Measurements from ENCODE around the gene ELMOD1.

The ELMOD1 gene

DNA sequence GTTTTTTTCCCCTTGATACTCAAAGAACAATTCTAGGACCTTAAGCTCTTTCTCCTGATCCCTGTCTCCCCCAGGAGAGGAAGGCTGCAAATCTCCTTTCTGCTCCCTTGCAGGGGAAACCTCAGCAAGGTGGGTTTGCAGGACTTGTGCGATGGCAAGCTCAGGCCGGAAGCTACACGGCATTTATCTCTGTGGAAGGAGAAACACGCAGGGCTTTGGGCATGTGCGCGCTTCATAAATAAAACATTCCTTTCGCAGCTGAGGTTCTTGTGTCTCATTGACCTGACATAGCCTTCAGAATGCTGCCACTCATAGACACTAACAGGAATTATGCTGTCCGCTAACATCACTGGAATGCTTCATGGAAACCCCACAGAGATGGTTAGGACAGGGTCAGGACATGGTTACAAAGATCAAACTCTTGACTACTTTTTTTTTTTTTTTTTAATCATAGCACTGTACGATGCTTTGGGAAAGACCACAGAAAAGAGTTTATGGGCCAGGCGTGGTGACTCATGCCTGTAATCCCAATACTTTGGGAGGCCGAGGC is 78.3 kb downstream of the ELMOD1 start:
- Histone ChIP-seq H3K4me3 (ENCODE audit: low read length) (no peak overlapping the region), H3K4me1 (ENCODE audit: insufficient read depth, low read length) (peaks cover 55% of the 10 kb centered on the region), H2AFZ (ENCODE audit: low read depth, low read length) (no peak overlapping the region), H3K27me3 (ENCODE audit: insufficient read depth, low read length) (no peaks in the 10 kb centered on the region), H3K9me3 (ENCODE audit: low read length) (no peaks in the 10 kb centered on the region), H3K36me3 (ENCODE audit: insufficient read depth, low read length) (no peaks in the 10 kb centered on the region)

DNA sequence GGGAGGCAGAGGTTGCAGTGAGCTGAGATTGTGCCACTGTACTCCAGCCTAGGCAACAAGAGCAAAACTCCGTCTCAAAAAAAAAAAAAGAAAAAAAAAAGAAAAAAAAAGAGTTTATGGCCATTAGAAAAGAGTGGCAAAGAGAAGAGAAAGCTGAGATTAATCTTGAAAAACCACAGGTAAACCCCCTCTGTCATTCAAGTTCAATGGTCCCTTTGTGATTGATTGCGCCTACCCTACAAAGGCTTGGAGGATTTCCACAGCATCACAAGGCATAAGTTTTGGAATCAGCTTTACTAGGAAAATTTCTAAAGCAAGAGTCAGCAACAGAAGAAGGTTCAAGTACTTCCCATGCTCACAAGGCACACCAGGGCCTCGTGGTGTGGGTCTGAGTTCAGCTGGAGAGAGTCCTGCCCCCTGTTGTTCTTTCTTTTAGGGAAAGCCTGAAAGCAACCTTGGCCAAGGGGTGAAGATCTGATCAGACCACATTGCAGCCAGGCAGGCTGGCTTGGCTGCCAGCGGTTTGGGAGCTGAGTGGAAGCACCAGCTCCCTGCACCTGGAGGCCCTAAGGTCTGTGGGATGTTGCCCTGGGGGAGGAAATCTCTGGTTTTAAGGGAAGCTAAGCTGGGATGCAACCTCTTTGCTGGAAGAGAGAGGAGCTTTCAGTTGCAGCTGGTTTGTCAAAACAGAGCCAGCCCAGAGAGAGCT is 79.1 kb downstream of the ELMOD1 start:
- H3K4me1 ChIP-seq (ENCODE audit: insufficient read depth, low read length), result peaks cover 48% of the 10 kb centered on the region
- H2AFZ ChIP-seq (ENCODE audit: low read depth, low read length), result no peak overlapping the region
- no peaks in the 10 kb centered on the region for H3K36me3 ChIP-seq (ENCODE audit: insufficient read depth, low read length)
- H3K9me3 ChIP-seq (ENCODE audit: low read length), result no peaks in the 10 kb centered on the region
- no peak overlapping the region for H3K4me3 ChIP-seq (ENCODE audit: low read length)
- H3K27me3 ChIP-seq (ENCODE audit: insufficient read depth, low read length), result no peaks in the 10 kb centered on the region

DNA sequence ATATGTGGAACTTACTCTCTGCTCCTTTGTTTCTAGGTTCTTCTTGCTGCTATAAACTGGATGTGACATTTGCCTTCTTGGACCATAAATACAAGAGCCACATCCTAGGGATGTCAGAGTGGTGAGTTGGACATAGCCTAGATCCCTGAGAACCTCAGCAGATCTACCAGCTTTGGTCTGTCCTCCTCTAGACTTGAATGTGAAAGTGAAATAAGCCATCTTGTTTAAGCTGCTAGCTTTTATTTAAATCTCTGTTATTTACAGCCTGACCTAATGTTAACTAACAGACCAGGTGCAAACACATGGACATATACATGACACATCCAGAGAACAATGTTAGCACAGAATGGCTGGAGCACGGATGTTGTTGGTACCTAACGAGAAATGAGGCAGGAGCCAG is 85.0 kb downstream of the ELMOD1 start:
- Histone ChIP-seq H3K27me3 (ENCODE audit: insufficient read depth, low read length) (no peaks in the 10 kb centered on the region), H2AFZ (ENCODE audit: low read depth, low read length) (no peak overlapping the region), H3K36me3 (ENCODE audit: insufficient read depth, low read length) (no peaks in the 10 kb centered on the region), H3K4me3 (ENCODE audit: low read length) (no peak overlapping the region), H3K9me3 (ENCODE audit: low read length) (no peaks in the 10 kb centered on the region), H3K4me1 (ENCODE audit: insufficient read depth, low read length) (peaks cover 16% of the 10 kb centered on the region)

DNA sequence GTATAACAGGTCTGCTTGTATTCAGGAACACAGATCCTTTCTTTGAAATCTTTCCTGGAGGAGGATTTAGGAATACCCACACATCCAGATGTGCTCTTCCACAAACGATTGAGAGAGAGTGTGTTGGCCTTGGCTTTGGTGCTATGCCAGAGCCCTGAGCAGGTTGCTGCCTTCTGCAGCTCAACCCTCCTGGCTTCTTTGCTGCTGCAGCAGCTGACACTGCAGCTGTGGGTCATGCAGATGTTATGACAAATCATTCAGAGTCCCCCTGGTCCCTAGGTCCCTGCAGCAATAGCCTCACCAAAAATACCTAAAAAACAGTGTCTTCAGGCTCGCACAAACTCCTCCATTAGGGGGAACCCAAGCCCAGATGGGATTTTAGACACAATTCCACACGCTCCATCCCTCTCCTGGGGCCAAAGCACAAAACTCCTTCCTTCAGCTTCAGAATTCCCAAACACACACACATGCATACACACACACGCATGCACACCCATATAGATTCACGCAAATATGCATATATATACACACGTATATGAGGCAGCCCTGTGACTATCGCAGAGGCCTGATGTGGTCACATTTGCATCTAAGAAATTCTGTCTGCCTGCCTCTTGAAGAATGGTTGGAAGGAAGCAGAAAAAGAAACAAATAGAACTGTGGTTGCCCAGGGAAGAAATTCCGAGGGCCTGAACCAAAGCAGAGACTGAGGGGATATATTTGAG is 85.5 kb downstream of the ELMOD1 start:
- H3K27me3 ChIP-seq (ENCODE audit: insufficient read depth, low read length), result no peaks in the 10 kb centered on the region
- H3K4me3 ChIP-seq (ENCODE audit: low read length), result no peak overlapping the region
- no peaks in the 10 kb centered on the region for H3K36me3 ChIP-seq (ENCODE audit: insufficient read depth, low read length)

DNA sequence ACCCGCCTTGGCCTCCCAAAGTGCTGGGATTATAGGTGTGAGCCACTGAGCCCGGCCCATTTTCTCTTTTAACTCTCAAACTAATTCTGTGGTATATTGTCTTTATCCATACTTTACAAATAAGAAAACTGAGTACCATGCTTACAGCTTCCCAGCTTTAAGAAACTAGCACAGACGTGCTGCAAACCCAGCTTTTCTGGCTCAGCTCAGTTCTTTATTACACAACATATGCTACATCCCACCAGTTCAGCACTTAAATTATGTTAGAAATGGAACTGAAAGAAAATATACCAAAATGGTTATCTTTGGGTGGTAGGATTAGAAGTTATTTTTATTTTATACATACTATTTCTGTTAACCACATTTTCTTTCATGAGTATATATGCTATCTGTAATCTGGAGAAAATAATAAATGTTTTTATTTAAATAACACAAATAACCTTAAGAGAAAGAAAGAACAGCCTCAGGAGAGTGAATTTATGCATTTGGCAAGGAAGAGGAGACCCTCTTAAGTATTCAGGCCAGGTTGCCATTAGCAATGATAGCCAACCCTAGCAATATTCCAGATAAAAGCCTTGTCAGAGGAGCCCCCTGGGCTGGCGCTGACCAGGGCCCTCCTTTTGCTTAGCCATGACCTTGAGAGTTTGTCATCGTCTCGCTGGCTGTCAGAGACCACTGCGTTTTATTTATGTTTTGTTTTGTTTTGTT is 87.1 kb downstream of the ELMOD1 start:
- Histone ChIP-seq H3K4me1 (ENCODE audit: insufficient read depth, low read length) (peaks cover 16% of the 10 kb centered on the region), H3K9me3 (ENCODE audit: low read length) (no peaks in the 10 kb centered on the region), H3K4me3 (ENCODE audit: low read length) (no peak overlapping the region), H2AFZ (ENCODE audit: low read depth, low read length) (no peak overlapping the region), H3K27me3 (ENCODE audit: insufficient read depth, low read length) (no peaks in the 10 kb centered on the region), H3K36me3 (ENCODE audit: insufficient read depth, low read length) (no peaks in the 10 kb centered on the region)

More for the DNA sequence above, 85.5 kb downstream of the ELMOD1 start:
- Histone ChIP-seq H3K9me3 (ENCODE audit: low read length) (no peaks in the 10 kb centered on the region), H2AFZ (ENCODE audit: low read depth, low read length) (no peak overlapping the region), H3K4me1 (ENCODE audit: insufficient read depth, low read length) (peaks cover 16% of the 10 kb centered on the region)

DNA sequence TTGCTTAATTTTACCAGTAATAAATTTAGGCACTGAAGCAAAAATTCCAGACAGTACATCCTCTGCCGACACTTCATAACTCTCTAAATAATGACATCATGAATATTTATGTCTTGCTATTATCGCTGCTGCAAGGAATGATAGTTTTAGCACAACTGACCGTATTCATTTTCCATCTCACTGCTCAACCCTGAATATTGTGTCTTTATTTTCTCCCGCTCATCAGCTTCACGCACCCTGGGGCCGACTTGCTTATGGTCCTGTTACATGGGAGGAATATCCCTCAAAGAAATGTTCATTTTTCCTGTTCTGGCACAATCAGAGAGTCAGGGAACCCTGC is 87.7 kb downstream of the ELMOD1 start:
- Histone ChIP-seq H3K9me3 (ENCODE audit: low read length) (no peaks in the 10 kb centered on the region), H3K4me1 (ENCODE audit: insufficient read depth, low read length) (peaks cover 16% of the 10 kb centered on the region), H3K36me3 (ENCODE audit: insufficient read depth, low read length) (no peaks in the 10 kb centered on the region), H3K4me3 (ENCODE audit: low read length) (no peak overlapping the region), H3K27me3 (ENCODE audit: insufficient read depth, low read length) (no peaks in the 10 kb centered on the region), H2AFZ (ENCODE audit: low read depth, low read length) (no peak overlapping the region)

DNA sequence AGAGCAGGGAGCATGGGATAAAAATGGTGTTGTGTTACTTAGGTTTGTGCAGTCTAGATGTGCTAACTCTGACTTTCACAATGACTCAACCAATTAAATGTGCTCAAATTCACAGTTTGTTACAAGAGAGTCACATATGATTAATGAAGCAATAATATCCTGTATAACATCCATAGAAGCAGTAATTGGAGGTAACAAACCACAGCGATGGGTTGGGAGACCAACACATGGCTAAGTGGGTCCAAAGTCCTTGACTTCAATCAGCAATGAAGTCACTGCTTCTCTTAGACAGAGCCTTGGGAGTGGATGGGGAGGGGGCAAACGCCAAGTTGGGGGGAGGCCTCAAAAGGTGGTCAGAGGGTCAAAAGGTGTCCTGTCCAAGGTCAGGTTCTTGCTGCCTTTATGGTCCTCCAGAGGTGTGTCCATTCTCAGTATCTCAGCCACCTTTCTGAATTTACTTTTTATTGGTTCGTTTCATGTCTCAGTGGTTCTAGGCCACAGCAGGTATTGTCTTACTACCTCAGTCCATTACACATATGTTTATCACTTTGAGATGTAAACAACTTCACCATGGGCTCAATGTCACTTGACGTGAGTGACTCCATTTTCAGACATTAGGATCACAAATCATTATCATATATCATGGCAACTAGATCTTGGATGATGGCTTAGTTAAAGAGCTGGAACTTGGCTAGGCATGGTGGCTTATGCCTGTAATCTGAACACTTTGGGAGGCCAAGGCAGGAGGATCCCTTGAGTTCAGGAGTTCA is 88.5 kb downstream of the ELMOD1 start:
- no peaks in the 10 kb centered on the region for H3K9me3 ChIP-seq (ENCODE audit: low read length)

DNA sequence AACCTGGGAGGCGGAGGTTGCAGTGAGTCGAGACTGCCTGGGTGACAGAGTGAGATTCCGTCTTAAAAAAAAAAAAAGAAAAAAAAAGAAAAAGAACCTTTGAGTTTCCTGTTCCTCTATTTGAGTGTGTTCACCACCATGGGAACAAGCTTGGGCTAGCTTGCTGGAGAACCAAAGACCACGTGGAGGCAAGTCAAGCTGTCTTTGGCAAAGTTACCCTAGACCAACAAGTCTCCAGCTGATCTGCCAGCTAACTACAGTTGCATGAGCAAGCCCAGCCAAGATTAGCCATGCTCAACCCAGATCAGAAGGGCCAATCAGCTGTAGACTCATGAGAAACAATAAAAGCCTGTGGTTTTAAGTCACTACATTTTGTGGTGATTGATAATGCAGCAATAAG is 91.2 kb downstream of the ELMOD1 start:
- H2AFZ ChIP-seq (ENCODE audit: low read depth, low read length), result no peak overlapping the region
- H3K4me3 ChIP-seq (ENCODE audit: low read length), result no peak overlapping the region
- peaks cover 16% of the 10 kb centered on the region for H3K4me1 ChIP-seq (ENCODE audit: insufficient read depth, low read length)
- H3K9me3 ChIP-seq (ENCODE audit: low read length), result no peaks in the 10 kb centered on the region
- H3K36me3 ChIP-seq (ENCODE audit: insufficient read depth, low read length), result no peaks in the 10 kb centered on the region
- H3K27me3 ChIP-seq (ENCODE audit: insufficient read depth, low read length), result no peaks in the 10 kb centered on the region

More for the DNA sequence above, 88.5 kb downstream of the ELMOD1 start:
- no peaks in the 10 kb centered on the region for H3K27me3 ChIP-seq (ENCODE audit: insufficient read depth, low read length)
- no peaks in the 10 kb centered on the region for H3K36me3 ChIP-seq (ENCODE audit: insufficient read depth, low read length)
- H2AFZ ChIP-seq (ENCODE audit: low read depth, low read length), result no peak overlapping the region
- no peak overlapping the region for H3K4me3 ChIP-seq (ENCODE audit: low read length)
- H3K4me1 ChIP-seq (ENCODE audit: insufficient read depth, low read length), result peaks cover 16% of the 10 kb centered on the region

DNA sequence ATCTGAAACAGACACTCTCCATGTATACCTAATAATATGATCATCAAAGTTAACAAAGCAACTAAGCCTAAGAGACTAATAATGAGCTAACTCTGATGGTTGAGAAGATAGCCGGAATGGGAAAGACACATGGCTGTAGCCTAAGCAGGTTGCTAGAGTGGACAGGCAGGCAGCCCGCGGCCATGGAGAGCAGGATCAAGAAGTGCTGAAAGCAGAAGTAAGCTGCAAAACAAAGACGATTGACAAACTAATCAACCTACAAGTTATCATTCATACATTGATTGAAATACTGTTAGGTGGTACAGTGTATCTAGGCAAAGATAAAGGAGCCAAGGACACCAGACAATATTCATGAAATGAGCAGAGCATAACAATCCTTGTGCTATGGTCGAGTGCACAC is 91.6 kb downstream of the ELMOD1 start:
- no peaks in the 10 kb centered on the region for H3K27me3 ChIP-seq (ENCODE audit: insufficient read depth, low read length)
- no peak overlapping the region for H2AFZ ChIP-seq (ENCODE audit: low read depth, low read length)
- no peaks in the 10 kb centered on the region for H3K36me3 ChIP-seq (ENCODE audit: insufficient read depth, low read length)
- H3K4me1 ChIP-seq (ENCODE audit: insufficient read depth, low read length), result peaks cover 16% of the 10 kb centered on the region
- no peaks in the 10 kb centered on the region for H3K9me3 ChIP-seq (ENCODE audit: low read length)
- H3K4me3 ChIP-seq (ENCODE audit: low read length), result no peak overlapping the region

DNA sequence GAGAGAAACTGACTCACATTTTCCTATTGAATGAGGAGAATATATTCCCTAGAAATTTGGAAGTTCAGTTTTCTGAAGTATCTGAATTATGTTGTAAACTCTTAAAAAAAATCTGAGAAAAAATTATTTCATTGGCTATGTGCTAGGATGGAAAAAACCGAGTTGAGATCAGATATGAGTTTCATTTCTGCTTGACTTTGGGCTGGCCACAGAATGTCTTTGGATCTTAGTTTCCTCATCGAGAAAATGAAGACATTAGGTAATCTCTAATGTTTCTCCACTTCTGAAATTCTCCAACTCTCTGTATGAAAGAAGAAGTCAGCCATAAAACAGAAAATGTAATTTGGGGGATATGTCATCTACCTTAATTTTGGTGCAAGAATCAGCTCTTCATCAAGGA is 92.1 kb downstream of the ELMOD1 start:
- Histone ChIP-seq H3K9me3 (ENCODE audit: low read length) (no peaks in the 10 kb centered on the region), H3K4me3 (ENCODE audit: low read length) (no peak overlapping the region), H3K36me3 (ENCODE audit: insufficient read depth, low read length) (no peaks in the 10 kb centered on the region), H3K27me3 (ENCODE audit: insufficient read depth, low read length) (no peaks in the 10 kb centered on the region), H3K4me1 (ENCODE audit: insufficient read depth, low read length) (peaks cover 13% of the 10 kb centered on the region), H2AFZ (ENCODE audit: low read depth, low read length) (no peak overlapping the region)

DNA sequence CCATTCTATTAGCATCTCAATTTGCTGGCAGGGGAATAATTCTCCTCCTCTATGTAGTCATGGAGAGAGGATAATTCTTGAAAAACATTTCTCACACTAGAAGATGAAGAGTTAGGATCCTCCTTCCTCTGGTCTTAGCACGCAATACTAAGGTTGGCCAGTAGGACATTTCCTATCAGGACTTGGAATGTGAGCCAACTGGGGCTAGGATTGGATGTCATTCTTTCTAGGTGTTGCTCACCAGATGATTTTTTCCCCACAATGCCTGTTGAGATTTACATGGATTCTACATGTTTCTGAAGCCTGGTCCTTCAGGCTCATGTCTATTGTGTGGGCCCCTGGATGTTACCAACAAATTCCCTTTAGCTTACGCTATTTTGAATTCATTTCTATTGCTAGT is 92.9 kb downstream of the ELMOD1 start:
- Histone ChIP-seq H3K4me1 (ENCODE audit: insufficient read depth, low read length) (peaks cover 6% of the 10 kb centered on the region), H2AFZ (ENCODE audit: low read depth, low read length) (no peak overlapping the region), H3K4me3 (ENCODE audit: low read length) (no peak overlapping the region), H3K27me3 (ENCODE audit: insufficient read depth, low read length) (no peaks in the 10 kb centered on the region), H3K36me3 (ENCODE audit: insufficient read depth, low read length) (no peaks in the 10 kb centered on the region), H3K9me3 (ENCODE audit: low read length) (no peaks in the 10 kb centered on the region)

DNA sequence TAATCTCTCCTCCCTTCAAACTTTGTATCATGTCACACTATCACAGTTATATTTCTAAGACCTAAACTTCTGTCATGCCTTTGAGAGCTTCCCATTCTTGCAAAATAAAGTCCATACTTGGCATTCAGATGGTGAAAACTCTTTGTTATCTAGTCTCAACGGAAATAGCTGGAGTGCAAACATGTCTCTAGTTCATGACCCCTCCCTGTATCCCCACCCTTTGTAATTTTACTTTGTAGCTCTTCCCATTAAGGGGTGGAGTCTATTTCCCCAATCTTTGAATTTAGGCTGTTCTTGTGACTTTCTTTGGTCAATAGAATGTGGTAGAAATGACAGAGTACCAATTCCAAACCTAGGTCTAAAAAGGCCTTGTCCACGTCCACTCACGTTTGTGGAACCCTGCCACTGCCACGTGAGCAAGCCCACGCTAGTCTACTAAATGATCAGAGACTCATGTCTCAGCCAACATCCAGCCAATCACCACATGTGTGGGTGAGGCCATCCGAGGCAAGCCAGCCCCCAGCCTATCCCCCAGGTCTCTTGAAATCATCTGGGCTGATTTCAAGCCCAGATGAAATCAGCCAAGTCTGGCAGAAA is 97.5 kb downstream of the ELMOD1 start:
- H3K4me1 ChIP-seq (ENCODE audit: insufficient read depth, low read length), result no peaks in the 10 kb centered on the region
- no peak overlapping the region for H3K4me3 ChIP-seq (ENCODE audit: low read length)
- no peaks in the 10 kb centered on the region for H3K9me3 ChIP-seq (ENCODE audit: low read length)
- no peaks in the 10 kb centered on the region for H3K36me3 ChIP-seq (ENCODE audit: insufficient read depth, low read length)
- H2AFZ ChIP-seq (ENCODE audit: low read depth, low read length), result no peak overlapping the region
- H3K27me3 ChIP-seq (ENCODE audit: insufficient read depth, low read length), result no peaks in the 10 kb centered on the region
